ENCODE results near the gene TBX1.

DNA sequence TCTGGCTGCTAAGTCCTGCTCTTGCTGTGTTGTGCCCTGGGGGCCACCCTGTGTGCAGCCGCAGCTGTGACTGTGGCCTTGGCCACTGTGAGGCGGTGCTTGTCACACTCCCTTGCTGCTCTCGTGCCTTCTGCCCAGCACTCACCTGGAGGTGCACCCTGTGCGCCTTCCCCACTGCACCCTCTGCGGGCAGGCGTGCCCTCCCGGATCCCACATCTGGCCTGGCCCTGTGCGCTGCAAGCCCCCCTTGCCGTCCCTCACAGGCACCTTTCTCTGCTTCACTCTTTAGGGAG lies 27.2 kb downstream of the TBX1 start:
- TF ChIP-seq, protein P1, sequence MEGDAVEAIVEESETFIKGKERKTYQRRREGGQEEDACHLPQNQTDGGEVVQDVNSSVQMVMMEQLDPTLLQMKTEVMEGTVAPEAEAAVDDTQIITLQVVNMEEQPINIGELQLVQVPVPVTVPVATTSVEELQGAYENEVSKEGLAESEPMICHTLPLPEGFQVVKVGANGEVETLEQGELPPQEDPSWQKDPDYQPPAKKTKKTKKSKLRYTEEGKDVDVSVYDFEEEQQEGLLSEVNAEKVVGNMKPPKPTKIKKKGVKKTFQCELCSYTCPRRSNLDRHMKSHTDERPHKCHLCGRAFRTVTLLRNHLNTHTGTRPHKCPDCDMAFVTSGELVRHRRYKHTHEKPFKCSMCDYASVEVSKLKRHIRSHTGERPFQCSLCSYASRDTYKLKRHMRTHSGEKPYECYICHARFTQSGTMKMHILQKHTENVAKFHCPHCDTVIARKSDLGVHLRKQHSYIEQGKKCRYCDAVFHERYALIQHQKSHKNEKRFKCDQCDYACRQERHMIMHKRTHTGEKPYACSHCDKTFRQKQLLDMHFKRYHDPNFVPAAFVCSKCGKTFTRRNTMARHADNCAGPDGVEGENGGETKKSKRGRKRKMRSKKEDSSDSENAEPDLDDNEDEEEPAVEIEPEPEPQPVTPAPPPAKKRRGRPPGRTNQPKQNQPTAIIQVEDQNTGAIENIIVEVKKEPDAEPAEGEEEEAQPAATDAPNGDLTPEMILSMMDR (IDR thresholded peaks at IDR 0.05): no peak
- no peak for TF ChIP-seq POLR2A (IDR thresholded peaks at IDR 0.05)
